Breast epithelium (tissue), 3 donors: Measurements from ENCODE around the gene BPTF.

Experiments
- CTCF ChIP-seq, 3 donors: fragments of 450-650 bp; IDR thresholded peaks; one replicate each; pipeline ENCODE4 v1.5.1; 2016 to 2017; ENCODE audit warnings: antibody characterized with exemption in 3 of 3, mild to moderate bottlenecking in 3 of 3, moderate library complexity in 3 of 3
- POLR2A ChIP-seq: fragments of 450-650 bp; IDR thresholded peaks from one replicate; pipeline ENCODE4 v1.6.1; 2016; ENCODE audit warnings: antibody characterized with exemption, mild to moderate bottlenecking, moderate library complexity
- POLR2AphosphoS5 ChIP-seq, 3 donors: sonication (generic); formaldehyde crosslinking; IDR thresholded peaks; one replicate each; pipeline ENCODE4 v1.6.1; 2017; ENCODE audit warnings: antibody characterized with exemption in 3 of 3

- TF ChIP-seq POLR2AphosphoS5 (IDR thresholded peaks at IDR 0.05): no peak
- no peak for TF ChIP-seq POLR2A
- no peak for TF ChIP-seq CTCF (IDR thresholded peaks at IDR 0.05)
These were observed 4.0 kb downstream of the BPTF start for GRCh38 chr17:67829331-67829730.
